ENCODE results near the gene PLEK.

DNA sequence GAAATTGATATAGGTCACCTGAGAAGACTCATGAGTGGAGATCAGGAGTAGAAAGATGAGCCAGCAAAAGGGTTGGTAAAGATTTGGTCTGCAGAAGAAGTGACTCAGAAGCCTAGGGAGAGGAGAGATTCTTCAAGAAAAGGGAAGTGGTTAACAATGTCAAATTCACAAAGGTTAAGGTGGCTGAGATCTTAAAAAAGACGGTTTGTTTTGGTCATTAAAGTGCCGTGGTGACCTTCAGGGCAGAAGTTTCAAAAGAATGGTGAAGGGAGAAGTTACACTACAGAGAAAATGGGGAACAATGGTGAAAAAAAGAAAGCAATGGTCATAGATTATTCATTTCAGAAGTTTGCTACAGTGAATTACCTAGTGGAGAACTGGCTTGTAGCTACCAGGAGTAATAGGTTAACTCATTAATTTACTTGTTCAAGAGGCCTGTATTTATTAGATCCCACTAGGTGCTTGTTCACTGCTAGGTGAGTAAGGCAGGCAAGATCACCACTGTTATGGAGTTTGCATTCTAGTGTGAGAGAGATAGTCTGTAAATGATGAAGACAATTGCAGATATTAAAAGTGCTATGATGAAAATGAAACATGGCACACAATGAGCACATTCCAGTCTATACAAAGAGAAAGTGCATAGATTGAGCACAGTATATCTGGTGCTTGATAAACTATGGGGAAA is 59.0 kb downstream of the PLEK start:
- TF ChIP-seq, protein P1, sequence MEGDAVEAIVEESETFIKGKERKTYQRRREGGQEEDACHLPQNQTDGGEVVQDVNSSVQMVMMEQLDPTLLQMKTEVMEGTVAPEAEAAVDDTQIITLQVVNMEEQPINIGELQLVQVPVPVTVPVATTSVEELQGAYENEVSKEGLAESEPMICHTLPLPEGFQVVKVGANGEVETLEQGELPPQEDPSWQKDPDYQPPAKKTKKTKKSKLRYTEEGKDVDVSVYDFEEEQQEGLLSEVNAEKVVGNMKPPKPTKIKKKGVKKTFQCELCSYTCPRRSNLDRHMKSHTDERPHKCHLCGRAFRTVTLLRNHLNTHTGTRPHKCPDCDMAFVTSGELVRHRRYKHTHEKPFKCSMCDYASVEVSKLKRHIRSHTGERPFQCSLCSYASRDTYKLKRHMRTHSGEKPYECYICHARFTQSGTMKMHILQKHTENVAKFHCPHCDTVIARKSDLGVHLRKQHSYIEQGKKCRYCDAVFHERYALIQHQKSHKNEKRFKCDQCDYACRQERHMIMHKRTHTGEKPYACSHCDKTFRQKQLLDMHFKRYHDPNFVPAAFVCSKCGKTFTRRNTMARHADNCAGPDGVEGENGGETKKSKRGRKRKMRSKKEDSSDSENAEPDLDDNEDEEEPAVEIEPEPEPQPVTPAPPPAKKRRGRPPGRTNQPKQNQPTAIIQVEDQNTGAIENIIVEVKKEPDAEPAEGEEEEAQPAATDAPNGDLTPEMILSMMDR (IDR thresholded peaks at IDR 0.05): no peak
- TF ChIP-seq EZH2 (IDR thresholded peaks at IDR 0.05; ENCODE audit: borderline replicate concordance, insufficient read depth, low read depth, low read length, poor library complexity, severe bottlenecking): no peak
